ENCODE data around the gene PLA2G15.

- TF ChIP-seq POLR2A (IDR thresholded peaks at IDR 0.05): peak in 1 of 2 donors; percentile 72
- no peak for TF ChIP-seq CTCF (IDR thresholded peaks at IDR 0.05)
These were observed 13.0 kb downstream of the PLA2G15 start for GRCh38 chr16:68257906-68258800.

Measured in adrenal gland (tissue), 5 donors.